ENCODE measurements around the gene SLC1A4.

DNA sequence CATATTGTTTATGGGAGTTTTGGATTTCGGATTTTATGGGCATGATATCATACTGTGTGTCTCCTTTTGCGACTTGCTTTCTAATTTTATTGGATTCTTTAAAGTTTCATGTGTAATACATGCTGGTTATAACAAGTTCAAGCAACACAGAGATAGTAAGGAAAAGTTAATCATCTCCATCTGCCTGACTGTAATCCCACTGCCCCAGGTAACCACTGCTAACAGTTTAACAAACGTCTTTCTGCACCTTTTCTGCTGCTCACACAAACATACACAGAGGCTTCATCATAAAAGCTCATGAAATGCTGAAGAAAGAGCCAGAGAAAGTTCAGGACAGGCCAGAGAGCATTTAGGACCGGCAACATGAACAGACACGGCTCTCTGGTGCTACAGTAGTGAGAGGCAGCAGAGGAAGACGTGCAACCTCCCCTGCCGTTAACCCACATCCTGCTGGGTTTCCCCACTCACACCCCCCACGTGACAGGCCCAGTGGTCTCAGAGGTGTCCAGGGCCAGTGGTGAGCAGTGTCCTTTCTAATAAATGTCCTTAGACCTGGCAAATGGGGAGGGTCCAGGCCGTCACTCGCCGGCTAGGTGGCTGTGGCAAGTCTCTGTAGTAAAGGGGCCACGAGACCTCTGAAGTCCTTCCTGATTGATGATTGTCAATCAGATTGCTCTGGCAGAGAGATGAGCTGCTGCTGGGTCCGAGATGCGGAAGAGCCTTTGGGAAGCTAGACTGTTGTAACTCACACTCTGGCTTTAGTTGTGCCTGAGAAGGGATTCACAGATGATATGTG lies 43.0 kb upstream of the SLC1A4 start:
- TF ChIP-seq, protein P1, sequence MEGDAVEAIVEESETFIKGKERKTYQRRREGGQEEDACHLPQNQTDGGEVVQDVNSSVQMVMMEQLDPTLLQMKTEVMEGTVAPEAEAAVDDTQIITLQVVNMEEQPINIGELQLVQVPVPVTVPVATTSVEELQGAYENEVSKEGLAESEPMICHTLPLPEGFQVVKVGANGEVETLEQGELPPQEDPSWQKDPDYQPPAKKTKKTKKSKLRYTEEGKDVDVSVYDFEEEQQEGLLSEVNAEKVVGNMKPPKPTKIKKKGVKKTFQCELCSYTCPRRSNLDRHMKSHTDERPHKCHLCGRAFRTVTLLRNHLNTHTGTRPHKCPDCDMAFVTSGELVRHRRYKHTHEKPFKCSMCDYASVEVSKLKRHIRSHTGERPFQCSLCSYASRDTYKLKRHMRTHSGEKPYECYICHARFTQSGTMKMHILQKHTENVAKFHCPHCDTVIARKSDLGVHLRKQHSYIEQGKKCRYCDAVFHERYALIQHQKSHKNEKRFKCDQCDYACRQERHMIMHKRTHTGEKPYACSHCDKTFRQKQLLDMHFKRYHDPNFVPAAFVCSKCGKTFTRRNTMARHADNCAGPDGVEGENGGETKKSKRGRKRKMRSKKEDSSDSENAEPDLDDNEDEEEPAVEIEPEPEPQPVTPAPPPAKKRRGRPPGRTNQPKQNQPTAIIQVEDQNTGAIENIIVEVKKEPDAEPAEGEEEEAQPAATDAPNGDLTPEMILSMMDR (IDR thresholded peaks at IDR 0.05): no peak
- TF ChIP-seq POLR2A (IDR thresholded peaks at IDR 0.05): no peak
- no peak for TF ChIP-seq POLR2AphosphoS5 (IDR thresholded peaks at IDR 0.05)
